Gastroesophageal sphincter (tissue), 3 donors: ENCODE results near the gene CCDC83.

Experiments
- POLR2A ChIP-seq, 2 donors: fragments of 450-650 bp; IDR thresholded peaks; one replicate each; pipeline ENCODE4 v1.6.1; 2017; ENCODE audit warnings: antibody characterized with exemption in 2 of 2, mild to moderate bottlenecking in 2 of 2, moderate library complexity in 1 of 2
- POLR2AphosphoS5 ChIP-seq: sonication (generic); formaldehyde crosslinking; IDR thresholded peaks from one replicate; pipeline ENCODE4 v1.6.1; 2017; ENCODE audit warnings: antibody characterized with exemption
- TF ChIP-seq, protein P1 (sequence below), 4 experiments: fragments of 200-600 bp in 2 of 4; fragments of 450-650 bp in 2 of 4; sonication (generic) in 1 of 4; IDR thresholded peaks; one replicate each; pipeline ENCODE4 v1.5.1; 2017 to 2019; ENCODE audit warnings: antibody characterized with exemption in 4 of 4, mild to moderate bottlenecking in 2 of 4, moderate library complexity in 2 of 4

DNA sequence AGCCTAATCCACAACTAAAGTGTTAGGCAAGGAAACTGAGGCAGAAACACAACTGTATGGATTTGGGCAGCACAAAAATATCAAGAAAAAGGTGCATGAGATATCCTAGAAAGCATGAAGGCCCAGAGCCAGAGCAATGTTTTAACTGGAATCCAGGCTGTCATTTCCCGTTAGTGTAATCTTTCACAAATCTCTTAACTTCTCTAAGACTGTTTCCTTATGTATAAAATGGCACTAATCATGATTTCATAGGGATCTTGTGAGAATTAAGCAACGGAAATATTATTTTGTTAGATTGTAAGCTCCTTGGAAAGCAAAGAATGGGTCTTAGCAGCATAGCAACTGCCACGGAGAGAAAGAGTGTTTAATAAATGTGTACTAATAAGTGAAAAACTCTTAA lies 29.6 kb upstream of the CCDC83 start:
- TF ChIP-seq, protein P1, sequence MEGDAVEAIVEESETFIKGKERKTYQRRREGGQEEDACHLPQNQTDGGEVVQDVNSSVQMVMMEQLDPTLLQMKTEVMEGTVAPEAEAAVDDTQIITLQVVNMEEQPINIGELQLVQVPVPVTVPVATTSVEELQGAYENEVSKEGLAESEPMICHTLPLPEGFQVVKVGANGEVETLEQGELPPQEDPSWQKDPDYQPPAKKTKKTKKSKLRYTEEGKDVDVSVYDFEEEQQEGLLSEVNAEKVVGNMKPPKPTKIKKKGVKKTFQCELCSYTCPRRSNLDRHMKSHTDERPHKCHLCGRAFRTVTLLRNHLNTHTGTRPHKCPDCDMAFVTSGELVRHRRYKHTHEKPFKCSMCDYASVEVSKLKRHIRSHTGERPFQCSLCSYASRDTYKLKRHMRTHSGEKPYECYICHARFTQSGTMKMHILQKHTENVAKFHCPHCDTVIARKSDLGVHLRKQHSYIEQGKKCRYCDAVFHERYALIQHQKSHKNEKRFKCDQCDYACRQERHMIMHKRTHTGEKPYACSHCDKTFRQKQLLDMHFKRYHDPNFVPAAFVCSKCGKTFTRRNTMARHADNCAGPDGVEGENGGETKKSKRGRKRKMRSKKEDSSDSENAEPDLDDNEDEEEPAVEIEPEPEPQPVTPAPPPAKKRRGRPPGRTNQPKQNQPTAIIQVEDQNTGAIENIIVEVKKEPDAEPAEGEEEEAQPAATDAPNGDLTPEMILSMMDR (IDR thresholded peaks at IDR 0.05), result no peak
- TF ChIP-seq POLR2AphosphoS5 (no peak), POLR2A (IDR thresholded peaks at IDR 0.05) (no peak)
